NCI-H1436 treated with DMSO at 0.1 percent for 48 hours (cell line): ENCODE results near the gene SNAP23.

Experiments used
- DNase-seq: peaks from one replicate; lab custom pipeline; 2025; lab: John Stamatoyannopoulos, UW

Gene SNAP23

GRCh38 chr15:42495361-42496212 is at the start of gene SNAP23:
Gene SNAP23 (plus strand): TSS chr15:42495634. CDS start chr15:42511847, 16,213 bp downstream.
- no peak for DNase-seq

GRCh38 chr15:42447599-42447998 is 47.8 kb upstream of the SNAP23 start:
- DNase-seq = no peak

GRCh38 chr15:42448281-42448680 is 47.2 kb upstream of the SNAP23 start:
- DNase-seq = no peak

- DNase-seq = no peak
These were observed 45.5 kb upstream of the SNAP23 start for GRCh38 chr15:42449770-42450424.

GRCh38 chr15:42450425-42450790 is 45.0 kb upstream of the SNAP23 start:
- no peak for DNase-seq

GRCh38 chr15:42453826-42454225 is 41.6 kb upstream of the SNAP23 start:
- no peak for DNase-seq

GRCh38 chr15:42456531-42456930 is 38.9 kb upstream of the SNAP23 start:
- DNase-seq = no peak

GRCh38 chr15:42456971-42457370 is 38.5 kb upstream of the SNAP23 start:
- DNase-seq = no peak

- no peak for DNase-seq
These were observed 37.7 kb upstream of the SNAP23 start for GRCh38 chr15:42457445-42458442.

- DNase-seq = no peak
These were observed 34.2 kb upstream of the SNAP23 start for GRCh38 chr15:42461261-42461660.

- no peak for DNase-seq
These were observed 29.7 kb upstream of the SNAP23 start for GRCh38 chr15:42465520-42466259.

GRCh38 chr15:42471002-42471401 is 24.4 kb upstream of the SNAP23 start:
- DNase-seq = no peak

GRCh38 chr15:42474827-42475226 is 20.6 kb upstream of the SNAP23 start:
- no peak for DNase-seq

- no peak for DNase-seq
These were observed 12.7 kb upstream of the SNAP23 start for GRCh38 chr15:42482701-42483100.

- no peak for DNase-seq
These were observed 11.8 kb upstream of the SNAP23 start for GRCh38 chr15:42483677-42484076.

GRCh38 chr15:42490291-42490670 is 5.2 kb upstream of the SNAP23 start:
- no peak for DNase-seq

GRCh38 chr15:42490671-42491538 is 4.5 kb upstream of the SNAP23 start, which contains the start of gene ZNF106:
Gene ZNF106 (minus strand): TSS chr15:42491141. CDS start chr15:42472289, 18,852 bp downstream.
- peak; percentile 69 for DNase-seq

- DNase-seq = no peak
These were observed 3.8 kb upstream of the SNAP23 start for GRCh38 chr15:42491539-42492225.

GRCh38 chr15:42493679-42494078 is 1.8 kb upstream of the SNAP23 start:
- DNase-seq = no peak

GRCh38 chr15:42494998-42495360 is 455 bp upstream of the SNAP23 start:
- no peak for DNase-seq
